ENCODE data around the gene EPB41. TPM values are rescaled to one million over a fixed set of nuclear protein-coding genes. Genes with fewer than 3 reads are reported as not detected.

Gene EPB41
- total and polyA plus RNA-seq, 4 donors: 10.7 to 189 (median 38.1) TPM

GRCh38 chr1:28905921-28906666, 8.3 kb upstream of the EPB41 start (continued):
- no peak for TF ChIP-seq ZBTB33 (IDR thresholded peaks at IDR 0.05)
- no peak for TF ChIP-seq CTCF (IDR thresholded peaks at IDR 0.05; ENCODE audit: low read depth, low read length, missing input control)
- TF ChIP-seq HNF4G (IDR thresholded peaks at IDR 0.05): no peak

GRCh38 chr1:28909198-28909597, 5.2 kb upstream of the EPB41 start:
- 98% methylated on average over 2 of the region's 2 CpGs for WGBS
- no peak overlapping the region for H3K9ac ChIP-seq (ENCODE audit: low read depth in 1 of 2, low read length in 2 of 2)

GRCh38 chr1:28910379-28911115, 3.8 kb upstream of the EPB41 start:
- Histone ChIP-seq H3K4me3 (ENCODE audit: low read depth in 1 of 3, low read length in 3 of 3) (no peak overlapping the region), H3K27ac (ENCODE audit: low read depth in 1 of 2, low read length in 2 of 2) (no peak overlapping the region), H3K27me3 (ENCODE audit: control insufficient read depth in 4 of 4, insufficient read depth in 4 of 4, low read length in 3 of 4) (no peaks in the 10 kb centered on the region), H3K9ac (ENCODE audit: low read depth in 1 of 2, low read length in 2 of 2) (no peak overlapping the region), H3K36me3 (ENCODE audit: control insufficient read depth in 4 of 4, insufficient read depth in 3 of 4, low read depth in 1 of 4, low read length in 3 of 4) (no peaks in the 10 kb centered on the region), H3K4me1 (ENCODE audit: control insufficient read depth in 4 of 4, insufficient read depth in 4 of 4, low read length in 3 of 4) (peaks cover 3 to 19% (median 11%) of the 10 kb centered on the region in 4 donors), H3K9me3 (ENCODE audit: control insufficient read depth in 4 of 4, low read length in 3 of 4) (no peaks in the 10 kb centered on the region)
- 93% methylated on average over 7 of the region's 7 CpGs for WGBS
- TF ChIP-seq EGR1 (IDR thresholded peaks at IDR 0.05; ENCODE audit: low read depth in 2 of 2) (no peak), ZBTB33 (IDR thresholded peaks at IDR 0.05) (no peak), MAX (IDR thresholded peaks at IDR 0.05) (no peak), SP1 (IDR thresholded peaks at IDR 0.05) (no peak), RAD21 (IDR thresholded peaks at IDR 0.05) (no peak), HNF4G (IDR thresholded peaks at IDR 0.05) (no peak), YY1 (IDR thresholded peaks at IDR 0.05) (no peak), TAF1 (conservative IDR thresholded peaks at IDR 0.05) (no peak), RXRA (IDR thresholded peaks at IDR 0.05) (no peak), GABPA (IDR thresholded peaks at IDR 0.05 in 1 of 2, conservative IDR thresholded peaks at IDR 0.05 in 1 of 2) (no peak), HNF4A (conservative IDR thresholded peaks at IDR 0.05) (no peak), JUND (IDR thresholded peaks at IDR 0.05) (no peak), ATF3 (IDR thresholded peaks at IDR 0.05) (no peak), NR2F2 (IDR thresholded peaks at IDR 0.05) (no peak)
- no peak for DNase-seq (ENCODE audit: low spot score)

More at GRCh38 chr1:28909198-28909597, 5.2 kb upstream of the EPB41 start:
- TF ChIP-seq HNF4G (IDR thresholded peaks at IDR 0.05) (no peak), HNF4A (conservative IDR thresholded peaks at IDR 0.05) (no peak), SP1 (IDR thresholded peaks at IDR 0.05) (no peak), RAD21 (IDR thresholded peaks at IDR 0.05) (no peak), RXRA (IDR thresholded peaks at IDR 0.05) (no peak), EGR1 (IDR thresholded peaks at IDR 0.05; ENCODE audit: low read depth in 2 of 2) (no peak), NR2F2 (IDR thresholded peaks at IDR 0.05) (no peak), YY1 (IDR thresholded peaks at IDR 0.05) (no peak)
- peaks cover 0 to 8% (median 6%) of the 10 kb centered on the region in 4 donors for H3K4me1 ChIP-seq (ENCODE audit: control insufficient read depth in 4 of 4, insufficient read depth in 4 of 4, low read length in 3 of 4)
- H3K27ac ChIP-seq (ENCODE audit: low read depth in 1 of 2, low read length in 2 of 2): no peak overlapping the region
- H3K9me3 ChIP-seq (ENCODE audit: control insufficient read depth in 4 of 4, low read length in 3 of 4): no peaks in the 10 kb centered on the region
- no peak overlapping the region for H3K4me3 ChIP-seq (ENCODE audit: low read depth in 1 of 3, low read length in 3 of 3)
- H3K27me3 ChIP-seq (ENCODE audit: control insufficient read depth in 4 of 4, insufficient read depth in 4 of 4, low read length in 3 of 4): no peaks in the 10 kb centered on the region
- no peaks in the 10 kb centered on the region for H3K36me3 ChIP-seq (ENCODE audit: control insufficient read depth in 4 of 4, insufficient read depth in 3 of 4, low read depth in 1 of 4, low read length in 3 of 4)
- DNase-seq (ENCODE audit: low spot score): no peak

All from liver (tissue), 9 donors.